H1 (cell line): Measurements from ENCODE around the gene MPHOSPH9. TPM values are rescaled to one million over a fixed set of nuclear protein-coding genes. Genes with fewer than 3 reads are reported as not detected.

Experiments used
- CTCF ChIA-PET: fragments of 300-600 bp; sonication (Branson Sonifier 250); formaldehyde crosslinking; loops from one replicate; lab custom pipeline; 2021; ENCODE audit not compliant: partially characterized antibody; lab: Charles Lee
- POLR2A ChIA-PET: fragments of 300-600 bp; sonication (Branson Sonifier 250); formaldehyde crosslinking; loops from one replicate; lab custom pipeline; 2021; ENCODE audit warnings: inconsistent platforms; ENCODE audit not compliant: partially characterized antibody; lab: Charles Lee
- DNase-seq, 2 experiments: peaks; one replicate each; pipeline versions ENCODE4 v3.0.0 to v3.0.0-alpha.2; 2010 to 2022; ENCODE audit warnings: low spot score in 2 of 2, low read depth in 1 of 2, mixed read lengths in 1 of 2
- FAIRE-seq: peaks from 2 replicates; lab custom pipeline; 2011; peaks lifted over from hg19 to GRCh38; lab: Jason Lieb, UNC
- H2AFZ ChIP-seq: 2 replicates; pipeline ENCODE4 v1.8.1; 2012; ENCODE audit warnings: low read length, inconsistent platforms
- H2AK5ac ChIP-seq: 2 replicates; pipeline ENCODE4 v1.6.1; 2013; ENCODE audit warnings: low read depth, low read length
- H2BK120ac ChIP-seq: replicated peaks from 2 replicates; pipeline ENCODE3; 2013; ENCODE audit warnings: low read depth, low read length, inconsistent platforms
- H2BK12ac ChIP-seq: 2 replicates; pipeline ENCODE4 v1.6.1; 2013; ENCODE audit warnings: low read depth, low read length
- H2BK15ac ChIP-seq: 2 replicates; pipeline ENCODE4 v1.6.1; 2013; ENCODE audit warnings: low read length
- H2BK20ac ChIP-seq: 2 replicates; pipeline ENCODE4 v1.6.1; 2013; ENCODE audit warnings: low read length
- H2BK5ac ChIP-seq: 2 replicates; pipeline ENCODE4 v1.6.1; 2013; ENCODE audit warnings: low read depth, low read length
- H3K14ac ChIP-seq: 2 replicates; pipeline ENCODE4 v1.6.1; 2013; ENCODE audit warnings: inconsistent platforms; ENCODE audit not compliant: insufficient read length
- H3K18ac ChIP-seq: 2 replicates; pipeline ENCODE4 v1.6.1; 2013; ENCODE audit warnings: low read length; ENCODE audit errors: extremely low read depth
- H3K23ac ChIP-seq: 2 replicates; pipeline ENCODE4 v1.6.1; 2013; ENCODE audit warnings: inconsistent platforms; ENCODE audit not compliant: insufficient read length
- H3K23me2 ChIP-seq: 2 replicates; pipeline ENCODE4 v1.6.1; 2013; ENCODE audit warnings: low read depth, low read length
- H3K27ac ChIP-seq: 2 replicates; pipeline ENCODE4 v1.6.1; 2011; ENCODE audit warnings: low read depth, low read length, inconsistent platforms
- H3K27me3 ChIP-seq, 4 experiments: replicated peaks in 1 of 4; 1 replicate in 1 of 4; 2 replicates in 3 of 4; pipeline versions ENCODE4 v1.6.1 to v1.8.1; 2011 to 2013; ENCODE audit warnings: low read length in 3 of 4, mild to moderate bottlenecking in 3 of 4, inconsistent platforms in 2 of 4, mixed read lengths in 2 of 4, moderate library complexity in 1 of 4; ENCODE audit not compliant: control insufficient read depth in 3 of 4, insufficient read depth in 3 of 4; ENCODE audit errors: extremely low read depth in 1 of 4
- H3K36me3 ChIP-seq, 4 experiments: 2 replicates each; pipeline versions ENCODE4 v1.6.1 to v1.8.1; 2011 to 2013; ENCODE audit warnings: mild to moderate bottlenecking in 4 of 4, low read length in 3 of 4, moderate library complexity in 2 of 4, control low read depth in 1 of 4, inconsistent platforms in 1 of 4; ENCODE audit not compliant: insufficient read depth in 4 of 4, control insufficient read depth in 2 of 4
- H3K4ac ChIP-seq: replicated peaks from 2 replicates; pipeline ENCODE3; 2013; ENCODE audit warnings: low read length, low read depth, mixed read lengths, inconsistent platforms; ENCODE audit not compliant: insufficient read length
- H3K4me1 ChIP-seq, 4 experiments: replicated peaks in 1 of 4; 1 replicate in 1 of 4; 2 replicates in 3 of 4; pipeline versions ENCODE4 v1.6.1 to v1.8.1; 2011 to 2013; ENCODE audit warnings: low read length in 3 of 4, inconsistent platforms in 2 of 4, mixed read lengths in 1 of 4; ENCODE audit not compliant: insufficient read depth in 4 of 4, control insufficient read depth in 3 of 4
- H3K4me2 ChIP-seq, 2 experiments: 2 replicates each; pipeline versions ENCODE4 v1.6.1 to v1.8.1; 2011 to 2013; ENCODE audit warnings: low read depth in 2 of 2, low read length in 2 of 2, control low read depth in 1 of 2, inconsistent platforms in 1 of 2, mild to moderate bottlenecking in 1 of 2; ENCODE audit not compliant: insufficient read depth in 1 of 2
- H3K4me3 ChIP-seq, 4 experiments: fragments of 200-600, 300-600 bp in 1 of 4; sonication (generic), shearing (Covaris generic), sonication (Bioruptor Twin) in 1 of 4; 2 replicates each; pipeline versions ENCODE4 v1.5.1 to v1.8.1; 2011 to 2016; ENCODE audit warnings: low read length in 4 of 4, low read depth in 3 of 4, control low read depth in 2 of 4, inconsistent platforms in 2 of 4, mild to moderate bottlenecking in 2 of 4, mixed read lengths in 1 of 4, moderate library complexity in 1 of 4; ENCODE audit not compliant: insufficient read depth in 2 of 4; ENCODE audit errors: extremely low read depth in 1 of 4
- H3K56ac ChIP-seq: replicated peaks from 2 replicates; pipeline ENCODE3; 2013; ENCODE audit warnings: low read depth, mild to moderate bottlenecking, mixed read lengths, low read length, inconsistent platforms; ENCODE audit not compliant: insufficient read length
- H3K79me1 ChIP-seq: 2 replicates; pipeline ENCODE4 v1.6.1; 2013; ENCODE audit warnings: low read depth, low read length, control low read depth
- H3K79me2 ChIP-seq, 2 experiments: 2 replicates each; pipeline versions ENCODE4 v1.6.1 to v1.8.1; 2012 to 2013; ENCODE audit warnings: low read length in 2 of 2, mild to moderate bottlenecking in 2 of 2, inconsistent platforms in 1 of 2; ENCODE audit not compliant: insufficient read depth in 2 of 2, control insufficient read depth in 1 of 2
- H3K9ac ChIP-seq, 4 experiments: replicated peaks in 1 of 4; 1 replicate in 1 of 4; 2 replicates in 3 of 4; pipeline versions ENCODE4 v1.6.1 to v1.8.1; 2011 to 2013; ENCODE audit warnings: low read depth in 3 of 4, low read length in 3 of 4, control low read depth in 2 of 4, mild to moderate bottlenecking in 2 of 4, moderate library complexity in 2 of 4, inconsistent platforms in 1 of 4; ENCODE audit errors: extremely low read depth in 1 of 4
- H3K9me3 ChIP-seq, 2 experiments: 2 replicates each; pipeline versions ENCODE4 v1.6.1 to v1.8.1; 2012 to 2013; ENCODE audit warnings: mild to moderate bottlenecking in 2 of 2, moderate library complexity in 2 of 2, control low read depth in 1 of 2, inconsistent platforms in 1 of 2, low read depth in 1 of 2, low read length in 1 of 2, mixed read lengths in 1 of 2; ENCODE audit not compliant: insufficient read depth in 2 of 2
- H4K20me1 ChIP-seq, 2 experiments: replicated peaks in 1 of 2; 2 replicates each; pipeline versions ENCODE3 to v1.8.1; 2011 to 2013; ENCODE audit warnings: inconsistent platforms in 2 of 2, low read length in 2 of 2, mild to moderate bottlenecking in 1 of 2; ENCODE audit not compliant: insufficient read depth in 2 of 2, control insufficient read depth in 1 of 2
- H4K5ac ChIP-seq: 2 replicates; pipeline ENCODE4 v1.6.1; 2013; ENCODE audit warnings: low read length, low read depth, mixed read lengths, inconsistent platforms; ENCODE audit not compliant: insufficient read length
- H4K8ac ChIP-seq: 2 replicates; pipeline ENCODE4 v1.8.0; 2013; ENCODE audit warnings: mild to moderate bottlenecking, moderate library complexity, low read length, inconsistent platforms; ENCODE audit not compliant: insufficient read depth; ENCODE audit errors: extremely low read depth
- H4K91ac ChIP-seq: replicated peaks from 2 replicates; pipeline ENCODE3; 2013; ENCODE audit warnings: low read length, mixed read lengths, inconsistent platforms; ENCODE audit not compliant: insufficient read length
- CBX8 ChIP-seq: fragments of 300-800, 300-1000 bp; sonication (generic); IDR thresholded peaks from 2 replicates; pipeline ENCODE4 v1.7.1; 2016; ENCODE audit warnings: low read depth, low read length, borderline replicate concordance
- HDAC2 ChIP-seq, 2 experiments: fragments of 300-600 bp in 1 of 2; sonication (generic) in 1 of 2; IDR thresholded peaks; 2 replicates each; pipeline ENCODE4 v1.6.1; 2011 to 2012; ENCODE audit warnings: low read depth in 2 of 2, low read length in 2 of 2, mild to moderate bottlenecking in 2 of 2, moderate library complexity in 2 of 2, borderline replicate concordance in 1 of 2, inconsistent platforms in 1 of 2
- WGBS, 2 experiments: shearing (Covaris generic) in 1 of 2; methylation state at CpG; one replicate each; pipeline versions ENCODE4 v1.1.6 to v1.1.7; 2013 to 2015; ENCODE audit warnings: low lambda C conversion rate in 2 of 2, mixed read lengths in 2 of 2, inconsistent platforms in 1 of 2, low coverage in 1 of 2, missing lambda C conversion rate in 1 of 2; ENCODE audit not compliant: insufficient replicate concordance in 2 of 2, insufficient coverage in 1 of 2, insufficient read length in 1 of 2; ENCODE audit errors: extremely low coverage in 1 of 2, missing lambda C conversion rate in 1 of 2; 5-methylcytosine and 5-hydroxymethylcytosine counted together
- polyA plus RNA-seq, 7 experiments: library from polyadenylated mRNA; depleted of rRNA in 3 of 7; stranded (reverse) in 5 of 7; unstranded in 2 of 7; fragments of >200 nt in 5 of 7; fragments of 200-250 nt in 2 of 7; gene quantifications; 1 replicate in 5 of 7; 2 replicates in 1 of 7; 4 replicates in 1 of 7; pipeline versions ENCODE4 v1.2.1 to v1.2.3, GENCODE V29; 2011 to 2013; ENCODE audit warnings: missing spikeins in 2 of 7, mixed read lengths in 2 of 7
- total RNA-seq: library from RNA; stranded (reverse); fragmentation: NEBNext Ultra II Directional; extraction: Animal tissue kit (Norgen Biotek cat#: 25700); gene quantifications from 2 replicates; pipeline ENCODE4 v1.2.1, GENCODE V29; 2021

The MPHOSPH9 gene
- total and polyA plus RNA-seq, 2 of the 8 experiments (the other 6 are each of a cell fraction or from before 2014, with no cell fraction given): 8.8 to 48.8 TPM

- Histone ChIP-seq H4K20me1 (no peaks in the 10 kb centered on the region), H4K91ac (no peak overlapping the region), H4K5ac (no peak overlapping the region), H3K79me1 (no peaks in the 10 kb centered on the region), H2BK12ac (no peak overlapping the region), H2AK5ac (no peak overlapping the region), H3K23me2 (no peaks in the 10 kb centered on the region; the same call in 1 of the 2 replicates), H3K27me3 (no peaks in the 10 kb centered on the region), H3K9me3 (no peaks in the 10 kb centered on the region), H3K4ac (no peak overlapping the region), H2BK5ac (no peak overlapping the region), H3K56ac (no peak overlapping the region), H2AFZ (no peak overlapping the region), H4K8ac (no peak overlapping the region), H3K23ac (peak overlapping the region; percentile 3), H3K4me1 (no peaks in the 10 kb centered on the region), H3K14ac (no peak overlapping the region), H3K4me2 (no peak overlapping the region), H3K79me2 (no peaks in the 10 kb centered on the region), H3K27ac (no peak overlapping the region), H3K36me3 (no peaks in the 10 kb centered on the region), H2BK20ac (no peak overlapping the region), H3K18ac (no peak overlapping the region), H2BK15ac (no peak overlapping the region), H3K4me3 (no peak overlapping the region), H2BK120ac (no peak overlapping the region), H3K9ac (no peak overlapping the region)
- ChIA-PET CTCF (interaction anchor here (0.5 to 1.3 kb wide), 5 partner anchors 10 to 203 kb away, joined by 3 to 5 read pairs (median 3); no protein-coding TSS in a partner anchor), POLR2A (no interaction called here)
- no peak for DNase-seq
- FAIRE-seq: no peak
- 89% methylated on average over 3 of the region's 3 CpGs; no CpG with 5 or more reads in 1 of the 2 experiments for WGBS, 2 experiments
- TF ChIP-seq CBX8 (no peak), HDAC2 (IDR thresholded peaks at IDR 0.05; ENCODE audit: borderline replicate concordance in 1 of 2, low read depth in 2 of 2, low read length in 2 of 2) (no peak)
Measured at GRCh38 chr12:123132951-123133619, 99.9 kb downstream of the MPHOSPH9 start.
